ENCODE data around the gene LECT2.

Gene LECT2

DNA sequence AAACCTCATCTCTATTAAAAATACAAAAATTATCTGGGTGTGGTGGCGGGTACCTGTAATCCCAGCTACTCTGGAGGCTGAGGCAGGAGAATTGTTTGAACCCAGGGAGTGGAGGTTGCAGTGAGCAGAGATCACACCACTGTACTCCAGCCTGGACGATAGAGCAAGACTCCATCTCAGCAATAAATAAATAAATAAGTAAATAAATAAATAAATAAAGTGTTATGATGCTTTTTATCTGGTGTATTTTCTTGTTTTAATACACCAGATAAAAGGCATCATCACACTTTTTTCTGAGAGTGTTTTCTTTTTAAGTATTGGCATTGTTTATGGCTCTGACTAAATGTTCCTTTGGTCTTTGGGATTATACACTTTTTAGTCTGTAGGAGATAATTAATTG is 24.2 kb upstream of the LECT2 start:
- no peak for DNase-seq (ENCODE audit: low read depth in 1 of 2, low spot score in 1 of 2)

DNA sequence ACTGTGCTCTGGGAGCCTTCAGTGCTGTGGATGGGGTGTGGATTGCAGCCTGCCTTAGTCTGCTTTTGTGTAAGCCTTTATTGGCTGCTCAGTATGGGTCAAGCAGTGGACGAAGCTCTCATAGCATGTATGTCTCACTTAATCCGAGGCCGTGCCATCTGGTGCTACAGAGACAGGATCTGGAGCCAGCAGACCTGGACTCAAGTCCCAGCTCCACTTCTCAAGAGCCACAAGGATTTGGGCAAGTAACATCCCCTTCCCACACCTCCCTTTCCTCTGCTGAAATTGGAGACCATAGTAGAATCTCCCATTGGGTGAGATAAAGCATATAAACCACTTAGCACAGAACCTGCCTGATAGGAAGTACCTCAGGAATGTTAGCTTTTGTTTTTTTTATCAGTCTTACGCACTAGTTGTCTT is 23.4 kb upstream of the LECT2 start:
- DNase-seq (ENCODE audit: low read depth in 1 of 2, low spot score in 1 of 2): no peak

DNA sequence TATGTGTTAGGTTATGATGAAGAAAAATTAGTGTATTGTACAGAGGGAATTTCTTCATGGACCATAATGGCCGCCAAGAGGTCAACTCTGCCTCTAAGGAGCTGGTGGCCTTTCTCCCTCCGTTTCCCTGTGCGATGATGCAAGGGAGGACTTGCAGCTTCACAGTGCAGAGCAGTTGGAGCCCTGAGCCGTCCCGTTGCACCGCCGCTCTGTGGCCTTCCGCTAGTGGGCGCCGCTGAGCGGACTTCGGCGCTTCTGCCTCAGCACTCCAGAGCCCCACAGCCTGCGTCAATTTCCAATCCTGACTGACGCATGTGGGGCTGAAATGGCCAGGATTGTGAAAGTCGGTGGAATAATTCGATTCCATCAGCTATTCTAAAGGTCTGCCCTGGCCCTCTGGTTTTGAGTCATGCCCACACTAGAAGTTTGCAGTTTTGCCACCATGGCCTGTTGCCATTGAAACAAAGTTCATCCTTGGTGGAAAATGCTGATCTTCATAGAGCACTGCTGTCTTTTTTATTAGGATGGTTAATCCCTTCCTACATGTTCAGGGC is 22.7 kb upstream of the LECT2 start:
- DNase-seq (ENCODE audit: low read depth in 1 of 2, low spot score in 1 of 2): peak in 1 of 2 donors; percentile 3

DNA sequence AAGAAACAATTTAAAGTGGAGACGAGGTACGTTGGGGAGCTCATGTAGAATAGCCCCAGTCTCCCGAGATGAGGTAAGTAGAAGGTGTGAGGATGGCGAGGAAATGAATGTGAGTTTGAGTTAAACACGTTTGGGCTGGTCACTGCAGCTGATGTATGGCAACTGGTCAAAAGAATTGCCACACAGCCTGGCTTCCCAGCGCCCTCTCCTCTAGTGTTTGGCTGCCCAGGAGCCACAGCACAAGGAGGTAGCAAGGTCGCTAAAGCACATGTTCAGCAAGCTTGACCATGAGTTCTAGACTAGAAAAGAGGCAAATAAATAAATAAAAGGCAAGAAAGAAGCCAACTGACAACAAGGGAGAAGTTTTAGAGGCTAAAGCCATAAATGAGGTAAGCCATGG is 21.4 kb upstream of the LECT2 start:
- DNase-seq (ENCODE audit: low read depth in 1 of 2, low spot score in 1 of 2): no peak

DNA sequence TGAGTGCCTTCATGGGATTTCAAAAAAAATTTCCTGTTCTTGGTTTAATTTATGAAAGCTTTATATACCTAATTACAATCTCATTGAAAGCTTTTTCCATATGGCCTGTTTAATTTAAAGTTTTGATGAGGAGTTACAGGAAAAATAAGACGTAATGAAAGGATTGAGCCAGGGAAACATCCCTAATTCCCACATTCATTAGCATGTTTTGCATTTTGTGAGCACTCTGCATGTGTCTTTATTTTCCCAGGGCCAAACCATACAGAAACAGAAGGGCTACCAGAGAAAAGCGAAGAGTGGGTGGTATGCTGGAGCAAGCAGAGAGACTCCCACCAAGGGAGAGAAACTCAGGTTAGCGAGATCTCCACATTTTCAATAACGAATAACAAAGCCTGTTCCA is 20.3 kb upstream of the LECT2 start:
- DNase-seq (ENCODE audit: low read depth in 1 of 2, low spot score in 1 of 2): no peak

DNA sequence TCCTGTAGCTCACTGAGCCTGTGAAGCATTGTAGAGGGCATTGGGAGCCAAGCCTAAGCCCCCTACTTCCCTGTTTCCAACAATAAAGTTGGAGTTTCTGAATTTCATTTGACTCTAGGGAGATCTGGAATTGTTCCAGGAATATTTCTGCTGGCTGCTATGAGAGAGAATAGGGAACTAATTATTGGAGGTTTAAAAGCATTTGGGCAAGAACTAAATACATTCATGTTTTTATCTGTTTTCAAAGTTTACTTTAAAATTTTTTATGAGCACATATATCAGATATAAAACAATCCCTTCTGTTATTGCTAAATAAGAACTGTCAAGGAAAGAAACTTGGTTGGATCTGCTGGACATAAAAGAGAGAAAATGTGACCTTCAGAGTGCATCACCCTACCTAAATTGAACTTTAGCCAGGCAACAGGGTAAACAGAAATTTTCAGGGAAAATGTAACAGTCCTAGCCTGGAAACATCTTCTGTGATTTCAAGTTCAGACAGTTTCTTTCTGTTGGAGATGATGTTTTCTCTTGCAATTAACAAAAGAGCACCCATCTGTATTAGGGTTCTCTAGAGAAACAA is 19.3 kb upstream of the LECT2 start:
- DNase-seq (ENCODE audit: low read depth in 1 of 2, low spot score in 1 of 2): no peak

DNA sequence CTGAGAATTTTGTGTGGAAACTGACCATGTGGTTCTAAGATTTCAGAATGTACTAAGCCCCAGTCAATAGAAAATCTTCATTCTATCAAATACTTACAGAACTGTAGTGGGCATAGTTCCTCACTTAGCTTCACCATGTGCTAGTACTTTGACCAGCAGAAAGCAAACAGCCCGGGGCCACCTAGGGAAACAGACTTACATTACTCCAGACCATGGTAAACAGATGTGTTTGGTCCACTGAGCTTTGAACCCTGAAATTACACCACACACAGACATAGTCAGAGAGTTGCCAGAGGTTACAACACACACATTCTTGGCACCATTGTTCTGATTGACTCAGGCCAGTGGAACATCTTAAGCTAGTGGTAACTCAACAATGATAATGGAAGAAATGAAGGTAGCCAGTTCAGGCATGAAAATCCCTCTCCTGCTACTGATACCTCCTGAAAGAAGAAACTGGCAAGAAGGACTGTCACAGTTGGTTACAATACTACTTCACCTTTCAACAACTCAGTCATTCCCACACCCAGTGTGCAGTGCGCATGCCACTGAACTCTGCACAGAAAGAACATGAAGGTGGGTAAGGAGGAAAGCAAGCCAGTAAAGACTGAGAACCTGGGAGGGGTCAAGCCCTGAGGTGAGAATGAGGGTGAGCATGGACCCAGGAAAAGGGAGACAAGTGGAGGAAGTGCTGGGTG is 18.7 kb upstream of the LECT2 start:
- no peak for DNase-seq (ENCODE audit: low read depth in 1 of 2, low spot score in 1 of 2)

DNA sequence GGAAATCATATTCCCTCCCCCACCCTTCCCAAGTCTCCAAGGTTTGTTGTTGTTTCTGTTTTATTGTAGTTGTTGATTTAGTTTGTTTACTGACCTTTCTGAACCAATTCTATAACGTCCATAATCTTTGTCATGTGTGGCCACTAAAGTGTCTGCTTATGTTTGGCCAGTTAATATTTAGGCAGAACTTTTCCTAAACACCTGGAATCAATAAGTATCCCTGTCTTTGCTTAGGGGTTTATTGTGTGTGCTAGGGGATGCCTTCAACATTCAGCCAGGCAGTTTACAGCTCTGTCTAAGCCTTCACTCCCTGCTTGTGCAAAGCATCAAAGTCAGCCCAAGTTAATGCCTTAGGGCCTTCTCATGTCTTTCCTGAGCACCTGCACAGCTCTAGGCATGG is 16.9 kb upstream of the LECT2 start:
- DNase-seq (ENCODE audit: low read depth in 1 of 2, low spot score in 1 of 2): no peak

DNA sequence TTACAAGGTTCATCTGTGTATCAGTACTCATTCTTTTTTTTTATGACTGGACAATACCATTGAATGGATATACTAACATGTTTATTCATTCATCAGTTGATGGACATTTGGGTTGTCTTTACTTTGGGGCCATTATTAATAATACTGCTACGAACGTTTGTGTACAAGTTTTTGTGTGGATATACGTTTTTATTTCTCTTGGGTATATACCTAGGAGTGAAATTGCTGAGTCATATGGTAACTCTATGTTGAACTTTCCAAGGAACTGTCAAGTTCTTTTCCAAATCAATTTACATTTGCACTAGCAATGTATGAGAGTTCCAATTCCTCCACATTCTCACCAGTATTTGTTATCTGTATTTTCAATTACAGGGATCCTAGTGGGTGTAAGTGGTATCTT is 12.0 kb upstream of the LECT2 start:
- DNase-seq (ENCODE audit: low read depth in 1 of 2, low spot score in 1 of 2): no peak

DNA sequence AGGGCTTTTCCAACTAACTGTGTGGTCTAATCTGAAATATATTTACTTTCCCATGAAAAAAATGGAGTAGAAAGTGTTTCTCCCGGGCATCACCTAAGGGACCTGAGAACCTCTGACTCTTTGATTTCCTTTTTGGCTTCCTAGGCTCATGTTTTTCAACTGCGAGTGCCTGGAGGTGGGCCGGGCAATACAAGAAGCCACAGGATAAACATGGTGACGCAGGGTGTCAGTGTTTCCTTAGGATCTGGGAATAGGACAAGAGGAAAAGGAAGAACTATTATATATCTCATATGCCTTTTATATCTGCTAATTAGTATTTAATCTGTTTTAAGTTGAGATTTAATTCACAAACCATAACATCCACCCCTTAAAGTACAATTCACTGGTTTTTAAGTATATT is 11.4 kb upstream of the LECT2 start:
- DNase-seq (ENCODE audit: low read depth in 1 of 2, low spot score in 1 of 2): no peak

DNA sequence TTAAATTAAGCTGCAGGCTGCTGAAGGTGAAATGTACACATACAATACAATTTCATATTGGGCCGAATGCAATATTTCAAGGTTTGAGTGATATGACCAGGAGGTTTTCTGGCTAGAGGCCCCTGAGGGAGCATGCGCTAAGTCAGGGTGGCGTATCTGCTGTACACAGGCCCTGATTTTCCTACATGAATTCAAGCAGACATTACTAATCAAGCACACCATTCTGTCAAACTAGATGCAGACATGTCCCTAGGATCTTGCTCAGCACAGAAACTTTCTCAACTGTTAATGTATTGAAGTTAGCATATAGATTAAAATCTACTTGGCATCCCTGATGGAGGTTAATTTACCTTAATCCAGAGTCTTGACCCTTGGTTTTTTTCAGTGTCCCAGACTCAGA is 10.7 kb upstream of the LECT2 start:
- no peak for DNase-seq (ENCODE audit: low read depth in 1 of 2, low spot score in 1 of 2)

DNA sequence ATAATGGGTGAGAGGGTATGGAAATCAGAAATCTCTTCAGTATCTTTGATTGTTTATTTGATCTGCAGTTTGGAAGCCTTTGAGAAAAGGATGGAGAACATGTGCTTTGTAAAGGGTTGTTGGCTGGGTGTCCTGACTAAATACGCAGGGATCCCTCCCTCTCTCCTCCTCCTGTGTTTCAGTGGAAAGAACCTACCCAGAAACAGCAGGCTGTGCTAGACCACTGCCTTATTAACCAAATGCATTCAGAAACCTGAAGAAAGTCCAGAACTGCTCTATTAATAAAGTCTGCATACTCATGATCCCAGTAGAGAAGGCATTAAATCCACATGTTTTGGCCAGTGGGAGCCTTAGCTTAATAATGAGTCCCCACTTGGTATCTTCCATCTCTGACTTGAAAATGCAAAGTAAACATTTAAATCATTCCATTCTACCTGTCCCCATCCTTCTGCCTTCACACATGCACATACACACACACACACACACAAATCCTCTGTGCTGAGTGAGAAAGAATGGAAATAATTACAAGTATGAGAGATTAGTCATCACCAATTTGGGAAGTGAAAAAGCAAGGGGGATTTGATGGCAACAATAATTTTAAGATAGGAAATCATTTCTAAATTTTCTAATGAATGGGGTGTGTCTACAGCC is 10.0 kb upstream of the LECT2 start:
- no peak for DNase-seq (ENCODE audit: low read depth in 1 of 2, low spot score in 1 of 2)

DNA sequence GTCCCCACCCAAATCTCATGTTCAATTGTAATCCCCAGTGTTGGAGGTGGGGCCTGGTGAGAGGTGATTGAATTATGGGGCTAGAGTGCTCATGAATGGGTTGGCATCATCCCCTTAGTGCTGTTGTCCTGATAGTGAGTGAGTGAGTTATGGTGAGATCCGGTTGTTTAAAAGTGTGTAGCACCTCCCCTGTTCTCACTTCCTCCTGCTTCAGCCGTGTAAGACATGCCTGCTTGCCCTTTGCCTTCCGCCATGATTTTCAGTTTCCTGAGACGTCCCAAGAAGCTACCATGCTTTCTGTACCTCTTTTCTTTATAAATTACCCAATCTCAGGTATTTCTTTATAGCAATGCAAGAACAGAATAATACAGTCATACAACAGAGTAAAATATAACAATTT is 742 bp upstream of the LECT2 start:
- no peak for DNase-seq (ENCODE audit: low read depth in 1 of 2, low spot score in 1 of 2)

DNA sequence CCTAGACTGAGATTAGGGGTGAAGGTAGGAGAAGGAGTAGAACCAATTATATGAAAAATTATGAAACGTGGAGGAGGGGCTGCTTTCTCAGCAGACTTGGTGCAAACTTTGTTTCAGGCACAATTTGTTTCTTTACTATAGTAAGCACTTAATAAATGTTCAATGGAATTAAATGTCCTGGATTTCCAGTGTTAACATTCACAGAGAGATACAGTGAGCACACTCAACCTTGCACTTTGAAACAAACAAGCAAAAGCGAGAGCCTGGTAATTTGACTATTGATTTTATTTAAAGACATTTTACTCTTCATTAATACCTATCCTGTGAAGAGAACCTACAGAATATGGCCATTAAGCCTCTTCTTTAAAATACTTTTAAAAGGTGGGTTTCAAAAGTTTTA is 933 bp downstream of the LECT2 start:
- DNase-seq (ENCODE audit: low read depth in 1 of 2, low spot score in 1 of 2): no peak

DNA sequence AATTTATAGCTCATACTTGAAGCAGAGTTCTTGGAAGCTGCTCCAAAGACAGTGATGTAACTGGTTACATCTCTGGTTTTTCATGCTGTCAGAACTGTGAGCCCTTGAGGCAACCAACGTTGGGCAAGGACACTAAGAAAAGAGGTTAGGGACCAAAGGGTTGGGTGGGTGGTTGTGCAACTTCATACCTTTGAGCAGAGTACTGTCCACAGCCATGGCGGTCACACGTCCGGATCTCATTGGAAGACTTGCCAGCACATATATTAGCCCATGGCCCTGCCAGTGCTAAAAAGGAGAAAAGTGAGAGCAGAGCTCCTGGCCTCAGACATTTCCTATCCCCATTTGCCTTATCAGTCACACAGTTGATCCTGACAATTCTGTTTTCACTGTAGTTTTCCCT is 2.1 kb downstream of the LECT2 start:
- no peak for DNase-seq (ENCODE audit: low read depth in 1 of 2, low spot score in 1 of 2)

DNA sequence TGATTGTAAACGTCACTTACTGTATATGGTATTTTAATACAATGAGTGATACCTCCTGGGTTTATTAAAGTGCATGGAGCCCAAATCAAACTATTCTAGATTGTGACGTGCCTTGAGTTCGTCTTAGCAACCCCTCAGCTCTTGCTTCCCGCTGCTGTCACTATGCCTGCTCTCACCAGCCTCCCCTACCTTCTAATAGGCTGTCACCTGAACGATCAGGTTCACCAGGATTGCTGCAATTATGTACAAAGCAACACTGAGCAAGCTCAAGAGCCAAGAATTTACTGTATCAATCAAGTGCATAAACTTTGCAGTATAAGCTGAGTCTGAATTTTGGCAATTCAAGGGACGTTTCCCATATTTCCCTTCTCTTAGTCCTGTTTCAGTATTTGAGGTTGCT is 3.0 kb downstream of the LECT2 start:
- DNase-seq (ENCODE audit: low read depth in 1 of 2, low spot score in 1 of 2): no peak

DNA sequence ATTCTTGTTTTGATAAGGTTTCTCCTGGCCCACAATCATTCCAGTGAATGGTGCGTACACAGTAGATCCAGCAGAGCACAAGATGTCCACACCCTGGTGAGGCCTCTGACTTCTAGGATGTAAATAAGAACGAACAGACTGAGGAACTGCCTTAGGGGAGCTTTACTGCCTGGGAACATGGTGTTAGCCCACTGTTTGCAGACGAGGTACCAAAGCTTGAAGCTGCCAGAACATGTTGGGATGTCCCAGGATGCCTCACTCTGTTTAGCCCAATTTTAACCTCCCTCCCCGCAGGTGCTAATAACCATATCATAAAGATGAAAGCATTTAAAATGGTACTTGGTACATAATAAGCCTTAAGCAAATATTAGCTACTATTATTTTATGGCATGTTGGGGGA is 3.5 kb downstream of the LECT2 start:
- no peak for DNase-seq (ENCODE audit: low read depth in 1 of 2, low spot score in 1 of 2)

DNA sequence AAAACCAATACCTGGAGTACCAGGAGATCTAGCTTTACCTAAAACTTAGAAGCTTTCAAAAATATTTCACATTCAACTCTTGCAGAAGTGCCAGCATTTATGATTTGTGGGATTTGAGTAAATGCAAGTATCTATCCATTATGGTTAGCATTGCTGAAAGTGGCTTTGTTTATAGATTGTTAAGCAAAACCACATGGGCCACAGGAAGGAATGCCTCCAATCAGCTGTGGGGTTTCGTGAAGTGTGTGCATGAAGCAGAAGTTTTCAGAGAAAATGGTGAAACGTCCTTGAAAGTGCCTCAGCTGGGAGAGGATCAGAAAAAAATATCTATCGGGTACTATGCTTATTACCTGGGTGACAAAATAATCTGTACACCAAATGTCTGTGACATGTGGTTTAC is 4.2 kb downstream of the LECT2 start:
- no peak for DNase-seq (ENCODE audit: low read depth in 1 of 2, low spot score in 1 of 2)

DNA sequence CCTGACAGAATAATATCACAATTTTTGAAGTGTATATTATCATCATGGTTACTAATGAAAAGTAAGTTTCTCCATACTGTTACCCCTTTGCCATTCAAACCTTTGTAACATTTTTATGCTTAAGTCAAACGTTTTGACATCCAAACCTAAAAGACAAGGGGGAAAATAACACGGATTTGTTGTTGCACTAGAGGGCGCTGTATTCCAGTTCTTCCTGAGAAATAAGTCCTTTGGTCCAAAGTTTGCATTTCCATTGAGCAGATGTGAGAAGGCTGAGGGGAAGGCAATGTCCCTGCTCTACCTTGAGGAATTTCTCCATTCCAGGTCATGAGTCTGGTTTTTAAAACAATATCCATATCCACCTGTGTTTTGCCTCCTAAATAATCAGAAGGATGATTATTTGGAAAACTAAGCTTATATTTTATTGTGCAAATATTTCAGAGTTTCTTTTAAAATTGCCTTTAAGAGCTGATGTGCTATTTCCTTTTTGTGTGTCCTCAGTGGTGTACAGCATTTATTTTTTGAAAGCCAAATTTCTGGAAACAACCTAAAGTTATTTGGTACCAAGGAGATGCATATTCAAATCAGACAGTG is 9.7 kb downstream of the LECT2 start:
- DNase-seq (ENCODE audit: low read depth in 1 of 2, low spot score in 1 of 2): no peak

DNA sequence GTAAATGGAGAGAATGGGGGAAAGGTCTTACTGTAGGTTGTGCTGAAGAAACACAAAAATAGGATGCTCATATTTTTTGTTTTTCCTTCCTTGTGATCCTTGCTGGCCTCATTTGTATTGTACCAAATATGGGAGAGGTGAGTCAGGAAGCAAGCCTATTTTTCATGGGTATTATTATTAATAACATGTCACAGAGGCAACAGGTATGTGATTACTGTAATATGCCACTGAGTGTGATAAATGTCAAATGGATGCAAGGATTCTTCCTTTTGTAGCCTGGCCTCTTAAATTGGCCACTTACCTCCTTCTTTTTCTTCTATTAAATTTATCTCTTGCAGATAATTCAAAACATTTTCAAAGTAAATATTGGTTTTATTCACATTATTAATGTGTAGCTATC is 10.2 kb downstream of the LECT2 start:
- no peak for DNase-seq (ENCODE audit: low read depth in 1 of 2, low spot score in 1 of 2)

DNA sequence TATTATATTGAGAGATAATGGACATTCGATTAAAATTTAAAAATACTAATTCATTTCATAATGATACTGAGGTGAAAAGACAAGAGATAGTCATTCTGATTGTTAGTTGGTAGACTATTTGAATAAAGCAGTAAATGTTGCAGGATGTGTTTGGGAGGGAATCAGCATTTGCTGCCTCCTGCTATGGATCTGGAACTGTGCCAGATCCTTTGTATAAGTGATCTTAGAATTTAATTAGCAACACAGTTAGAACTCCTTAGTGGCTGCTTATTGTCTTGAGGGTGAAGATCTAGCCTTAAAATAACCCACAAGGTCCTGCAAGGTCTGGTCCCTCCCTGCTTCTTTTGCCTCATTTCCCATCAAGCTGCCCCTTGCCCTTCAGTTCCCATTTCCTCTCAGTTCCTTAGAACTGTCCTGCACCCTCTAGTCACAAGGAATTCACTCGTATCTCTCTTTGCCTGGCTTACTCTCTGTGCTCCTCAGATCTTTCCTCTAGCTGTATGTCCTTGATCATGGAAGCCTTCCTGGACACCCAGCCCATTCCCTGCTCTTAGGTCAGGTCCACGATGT is 12.5 kb downstream of the LECT2 start:
- no peak for DNase-seq (ENCODE audit: low read depth in 1 of 2, low spot score in 1 of 2)

DNA sequence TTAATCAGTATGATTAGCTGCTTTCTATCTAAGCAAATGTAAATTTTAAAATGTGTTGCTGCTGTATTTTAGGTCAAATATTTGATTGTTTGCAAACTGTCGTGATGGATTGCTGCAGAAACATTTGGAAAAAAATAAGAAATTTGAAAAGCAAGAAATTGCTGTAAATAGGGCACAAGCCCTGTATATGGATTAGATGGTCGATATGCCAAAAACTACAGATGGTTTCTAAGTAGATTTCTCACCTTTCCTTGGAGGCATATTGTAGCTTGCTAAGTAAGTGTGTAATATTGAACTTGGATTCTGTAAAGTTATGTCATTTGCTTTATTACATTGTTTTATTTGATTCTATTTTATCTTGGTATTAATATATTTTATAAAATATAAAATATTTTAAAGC is 13.1 kb downstream of the LECT2 start:
- DNase-seq (ENCODE audit: low read depth in 1 of 2, low spot score in 1 of 2): no peak
